Measurements from ENCODE around the gene TAS2R20.

TAS2R20 gene

DNA sequence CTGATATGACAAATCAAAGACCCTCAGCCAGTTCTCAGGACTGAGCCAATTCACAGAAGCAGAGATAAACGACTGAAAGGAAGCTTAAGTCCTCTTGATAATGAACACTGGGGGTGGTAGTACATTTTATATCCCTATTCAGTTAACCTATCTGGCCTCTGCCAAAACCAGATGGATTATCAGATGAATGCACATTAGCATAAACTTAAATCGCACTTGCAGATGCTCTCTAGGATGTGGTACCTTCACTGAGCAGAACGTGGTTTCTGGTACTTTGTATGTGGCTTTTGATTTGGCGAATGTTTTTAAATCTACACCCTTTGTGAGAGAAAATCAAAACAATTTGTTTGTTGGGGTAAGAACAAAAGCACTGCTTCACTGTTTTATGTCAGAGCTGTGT lies 37.9 kb downstream of the TAS2R20 start:
- H3K36me3 ChIP-seq (ENCODE audit: control insufficient read depth, insufficient read depth, low read length): no peaks in the 10 kb centered on the region
- no peaks in the 10 kb centered on the region; the same call in 1 of the 2 replicates for H3K9me3 ChIP-seq (ENCODE audit: control insufficient read depth, insufficient read depth, low read depth, low read length)
- no peak overlapping the region for H3K9ac ChIP-seq (ENCODE audit: low read length)
- no peak overlapping the region for H3K4me3 ChIP-seq (ENCODE audit: low read depth, low read length)
- H3K4me1 ChIP-seq (ENCODE audit: control insufficient read depth, insufficient read depth, low read length): no peaks in the 10 kb centered on the region
- H3K27ac ChIP-seq (ENCODE audit: low read depth, low read length): no peak overlapping the region
- H3K27me3 ChIP-seq (ENCODE audit: control insufficient read depth, insufficient read depth, low read length): no peaks in the 10 kb centered on the region

- Histone ChIP-seq H3K4me3 (ENCODE audit: low read depth, low read length) (no peak overlapping the region), H3K27ac (ENCODE audit: low read depth, low read length) (no peak overlapping the region), H3K9ac (ENCODE audit: low read length) (no peak overlapping the region), H3K4me1 (ENCODE audit: control insufficient read depth, insufficient read depth, low read length) (no peaks in the 10 kb centered on the region), H3K27me3 (ENCODE audit: control insufficient read depth, insufficient read depth, low read length) (no peaks in the 10 kb centered on the region), H3K36me3 (ENCODE audit: control insufficient read depth, insufficient read depth, low read length) (no peaks in the 10 kb centered on the region), H3K9me3 (ENCODE audit: control insufficient read depth, insufficient read depth, low read depth, low read length) (no peaks in the 10 kb centered on the region; the same call in 1 of the 2 replicates)
Observed at GRCh38 chr12:10959804-10960203, 38.3 kb downstream of the TAS2R20 start.

- Histone ChIP-seq H3K4me3 (ENCODE audit: low read depth, low read length) (no peak overlapping the region), H3K27ac (ENCODE audit: low read depth, low read length) (no peak overlapping the region), H3K9me3 (ENCODE audit: control insufficient read depth, insufficient read depth, low read depth, low read length) (no peaks in the 10 kb centered on the region; the same call in 1 of the 2 replicates), H3K9ac (ENCODE audit: low read length) (no peak overlapping the region), H3K4me1 (ENCODE audit: control insufficient read depth, insufficient read depth, low read length) (no peaks in the 10 kb centered on the region), H3K27me3 (ENCODE audit: control insufficient read depth, insufficient read depth, low read length) (no peaks in the 10 kb centered on the region), H3K36me3 (ENCODE audit: control insufficient read depth, insufficient read depth, low read length) (no peaks in the 10 kb centered on the region)
Observed at GRCh38 chr12:10957741-10958140, 40.4 kb downstream of the TAS2R20 start.

DNA sequence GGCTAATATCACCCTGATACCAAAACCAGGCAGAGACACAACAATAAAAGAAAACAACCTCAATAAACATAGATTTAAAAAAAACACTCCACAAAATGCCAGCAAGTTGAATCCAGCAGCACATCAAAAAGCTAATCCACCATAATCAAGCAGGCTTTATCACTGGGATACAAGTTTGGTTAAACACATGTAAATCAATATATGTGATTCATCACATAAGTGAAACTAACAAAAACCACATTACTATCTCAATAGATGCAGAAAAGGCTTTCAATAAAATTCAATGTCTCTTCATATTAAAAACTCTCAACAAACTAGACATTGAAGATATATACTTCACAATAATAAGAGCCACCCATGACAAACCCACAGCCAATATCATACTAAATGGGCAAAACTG lies 42.0 kb downstream of the TAS2R20 start:
- H3K27me3 ChIP-seq (ENCODE audit: control insufficient read depth, insufficient read depth, low read length): no peaks in the 10 kb centered on the region
- H3K27ac ChIP-seq (ENCODE audit: low read depth, low read length): no peak overlapping the region
- H3K9ac ChIP-seq (ENCODE audit: low read length): no peak overlapping the region
- H3K9me3 ChIP-seq (ENCODE audit: control insufficient read depth, insufficient read depth, low read depth, low read length): no peaks in the 10 kb centered on the region; the same call in 1 of the 2 replicates
- H3K36me3 ChIP-seq (ENCODE audit: control insufficient read depth, insufficient read depth, low read length): no peaks in the 10 kb centered on the region
- no peaks in the 10 kb centered on the region for H3K4me1 ChIP-seq (ENCODE audit: control insufficient read depth, insufficient read depth, low read length)
- no peak overlapping the region for H3K4me3 ChIP-seq (ENCODE audit: low read depth, low read length)

- H3K4me3 ChIP-seq (ENCODE audit: low read depth, low read length): no peak overlapping the region
- H3K27ac ChIP-seq (ENCODE audit: low read depth, low read length): no peak overlapping the region
- H3K9me3 ChIP-seq (ENCODE audit: control insufficient read depth, insufficient read depth, low read depth, low read length): peaks cover 7% of the 10 kb centered on the region; the same call in 1 of the 2 replicates
- no peaks in the 10 kb centered on the region for H3K36me3 ChIP-seq (ENCODE audit: control insufficient read depth, insufficient read depth, low read length)
- H3K9ac ChIP-seq (ENCODE audit: low read length): no peak overlapping the region
- no peaks in the 10 kb centered on the region for H3K27me3 ChIP-seq (ENCODE audit: control insufficient read depth, insufficient read depth, low read length)
- no peaks in the 10 kb centered on the region for H3K4me1 ChIP-seq (ENCODE audit: control insufficient read depth, insufficient read depth, low read length)
Observed at GRCh38 chr12:10952645-10953044, 45.5 kb downstream of the TAS2R20 start.

Measured in HUES6 (cell line).